Prostate gland (tissue), 2 donors: ENCODE measurements around the gene CACNG5. TPM values are rescaled to one million over a fixed set of nuclear protein-coding genes. Genes with fewer than 3 reads are reported as not detected.

Experiments
- DNase-seq: peaks from one replicate; pipeline ENCODE4 v3.0.0-alpha.2; 2019; ENCODE audit warnings: low spot score
- H3K27ac ChIP-seq, 2 donors: fragments of 200-600 bp; sonication (generic); 2 replicates each; pipeline ENCODE4 v1.5.1; 2017 to 2019
- H3K27me3 ChIP-seq: fragments of 200-600 bp; sonication (generic); replicated peaks from 2 replicates; pipeline ENCODE4 v1.5.1; 2019; ENCODE audit not compliant: insufficient read depth
- H3K36me3 ChIP-seq, 2 donors: fragments of 200-600 bp; sonication (generic); 1 replicate in 1 of 2; 2 replicates in 1 of 2; pipeline versions ENCODE4 v1.5.1 to v1.8.1; 2017 to 2019
- H3K4me1 ChIP-seq: fragments of 200-600 bp; sonication (generic); replicated peaks from 2 replicates; pipeline ENCODE4 v1.5.1; 2019
- H3K4me3 ChIP-seq, 2 donors: fragments of 200-600 bp; sonication (generic); 2 replicates each; pipeline ENCODE4 v1.5.1; 2017 to 2019
- H3K9me3 ChIP-seq: fragments of 200-600 bp; sonication (generic); 2 replicates; pipeline ENCODE4 v1.5.1; 2017
- CTCF ChIP-seq, 4 experiments: fragments of 200-600 bp in 2 of 4; fragments of 450-650 bp in 2 of 4; sonication (generic) in 2 of 4; IDR thresholded peaks; 1 replicate in 3 of 4; 2 replicates in 1 of 4; pipeline ENCODE4 v1.5.1; 2016 to 2019; ENCODE audit warnings: antibody characterized with exemption in 4 of 4, mild to moderate bottlenecking in 2 of 4, moderate library complexity in 2 of 4
- POLR2A ChIP-seq: fragments of 450-650 bp; IDR thresholded peaks from one replicate; pipeline ENCODE4 v1.6.1; 2016; ENCODE audit warnings: antibody characterized with exemption, mild to moderate bottlenecking
- POLR2AphosphoS5 ChIP-seq: sonication (generic); formaldehyde crosslinking; IDR thresholded peaks from one replicate; pipeline ENCODE4 v1.6.1; 2017; ENCODE audit warnings: antibody characterized with exemption
- WGBS: methylation state at CpG from one replicate; pipeline ENCODE4 v1.1.5; 2018; 5-methylcytosine and 5-hydroxymethylcytosine counted together
- intact Hi-C: fragments of 100-400 bp; cut with DNase I; formaldehyde crosslinking; loops from one replicate; pipeline ENCODE4 v1.14.2; 2022
- total RNA-seq, 2 donors: library from RNA; depleted of rRNA; stranded (reverse); fragments of >200 nt; gene quantifications; one replicate each; pipeline ENCODE4 v1.1.0, GENCODE V29; 2016

CACNG5 gene
- total RNA-seq, 2 donors from 2014 or later = not detected

GRCh38 chr17:66839616-66840015 lies 4.7 kb downstream of the CACNG5 start:
- H3K4me3 ChIP-seq = no peak overlapping the region
- H3K36me3 ChIP-seq = no peaks in the 10 kb centered on the region
- TF ChIP-seq POLR2A (no peak), POLR2AphosphoS5 (no peak), CTCF (IDR thresholded peaks at IDR 0.05) (no peak)
- WGBS = 88% methylated on average over 9 of the region's 9 CpGs
- H3K4me1 ChIP-seq = no peaks in the 10 kb centered on the region
- no peak overlapping the region for H3K27ac ChIP-seq
- no peak for DNase-seq
- no peaks in the 10 kb centered on the region for H3K9me3 ChIP-seq
- intact Hi-C loops = no loop called here
- H3K27me3 ChIP-seq = peaks cover 8% of the 10 kb centered on the region

- TF ChIP-seq CTCF (IDR thresholded peaks at IDR 0.05) (no peak), POLR2A (no peak), POLR2AphosphoS5 (no peak)
- Histone ChIP-seq H3K27me3 (peaks cover 5% of the 10 kb centered on the region), H3K9me3 (no peaks in the 10 kb centered on the region), H3K4me3 (no peak overlapping the region), H3K36me3 (no peaks in the 10 kb centered on the region), H3K4me1 (no peaks in the 10 kb centered on the region), H3K27ac (no peak overlapping the region)
- no peak for DNase-seq
- 78% methylated on average over 10 of the region's 10 CpGs for WGBS
- intact Hi-C loops = no loop called here
These were observed 5.1 kb downstream of the CACNG5 start for GRCh38 chr17:66840061-66840460.

GRCh38 chr17:66841328-66841727 lies 6.4 kb downstream of the CACNG5 start:
- no peak for TF ChIP-seq POLR2AphosphoS5
- no peak for TF ChIP-seq POLR2A
- TF ChIP-seq CTCF (IDR thresholded peaks at IDR 0.05) = no peak
- DNase-seq = no peak
- Histone ChIP-seq H3K4me1 (no peaks in the 10 kb centered on the region), H3K27ac (no peak overlapping the region), H3K36me3 (no peaks in the 10 kb centered on the region), H3K27me3 (peaks cover under 1% of the 10 kb centered on the region), H3K9me3 (no peaks in the 10 kb centered on the region), H3K4me3 (no peak overlapping the region)
- 55% methylated on average over 4 of the region's 4 CpGs for WGBS
- intact Hi-C loops = no loop called here

GRCh38 chr17:66841744-66842143 lies 6.8 kb downstream of the CACNG5 start:
- WGBS = 77% methylated on average over 4 of the region's 4 CpGs
- no peaks in the 10 kb centered on the region for H3K27me3 ChIP-seq
- intact Hi-C loops = no loop called here

More at GRCh38 chr17:66841744-66842143, 6.8 kb downstream of the CACNG5 start:
- Histone ChIP-seq H3K27ac (no peak overlapping the region), H3K36me3 (no peaks in the 10 kb centered on the region), H3K4me3 (no peak overlapping the region), H3K4me1 (no peaks in the 10 kb centered on the region), H3K9me3 (no peaks in the 10 kb centered on the region)
- TF ChIP-seq POLR2AphosphoS5 = no peak
- TF ChIP-seq CTCF (IDR thresholded peaks at IDR 0.05) = no peak
- no peak for TF ChIP-seq POLR2A
- DNase-seq = no peak
